Mesodermal cell (in vitro differentiated cells): ENCODE measurements around the gene CYB561D1.
"Not testable (repeated sequence)": the region's sequence is repeated elsewhere in the genome, so short reads cannot be mapped to it uniquely, and the experiment has no call there.

Experiments
- H3K27ac ChIP-seq: 2 replicates; pipeline ENCODE4 v1.7.0; 2013; ENCODE audit warnings: mild to moderate bottlenecking, low read depth, low read length, moderate library complexity; ENCODE audit not compliant: severe bottlenecking
- H3K36me3 ChIP-seq: 2 replicates; pipeline ENCODE4 v1.7.1; 2013; ENCODE audit warnings: mild to moderate bottlenecking, low read length, moderate library complexity; ENCODE audit not compliant: control insufficient read depth, insufficient read depth
- H3K4me1 ChIP-seq: one replicate; pipeline ENCODE4 v1.7.1; 2013; ENCODE audit warnings: mild to moderate bottlenecking, low read length; ENCODE audit not compliant: insufficient read depth, control insufficient read depth, poor library complexity, severe bottlenecking
- H3K4me3 ChIP-seq: 2 replicates; pipeline ENCODE4 v1.7.0; 2013; ENCODE audit warnings: low read length, control low read depth, mild to moderate bottlenecking; ENCODE audit not compliant: insufficient read depth, poor library complexity, severe bottlenecking; ENCODE audit errors: extremely low read depth
- H3K9me3 ChIP-seq: 2 replicates; pipeline ENCODE4 v1.7.1; 2013; ENCODE audit warnings: mild to moderate bottlenecking, low read length, moderate library complexity; ENCODE audit not compliant: control insufficient read depth
- WGBS, 2 experiments: methylation state at CpG; one replicate each; pipeline ENCODE4 v1.1.5; 2013; ENCODE audit warnings: missing lambda C conversion rate in 2 of 2; ENCODE audit not compliant: insufficient coverage in 2 of 2; 5-methylcytosine and 5-hydroxymethylcytosine counted together

The CYB561D1 gene

DNA sequence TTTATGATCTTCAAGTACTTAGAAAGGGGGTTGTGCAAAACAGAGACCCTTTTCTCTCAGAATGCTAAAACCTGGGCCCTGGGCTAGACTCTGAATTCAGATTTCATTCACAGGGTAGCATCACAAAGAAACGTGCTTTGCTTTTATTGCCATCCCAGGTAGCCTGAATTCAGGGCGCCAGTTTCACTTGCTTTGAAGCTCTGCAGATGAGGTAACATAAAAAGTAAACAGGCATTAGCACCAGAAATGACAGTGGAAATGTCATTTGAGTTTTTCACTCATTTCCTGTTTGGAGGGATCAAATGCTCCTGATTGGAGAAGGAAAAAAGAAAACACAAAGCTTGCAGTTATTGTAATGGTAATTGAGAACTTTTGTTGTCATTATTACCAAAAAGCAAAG lies 25.0 kb upstream of the CYB561D1 start:
- H3K36me3 ChIP-seq, result no peaks in the 10 kb centered on the region
- H3K9me3 ChIP-seq, result no peaks in the 10 kb centered on the region
- WGBS, 2 experiments, result 11 to 44% methylated on average over 2 of the region's 2 CpGs
- H3K4me1 ChIP-seq, result no peaks in the 10 kb centered on the region
- no peak overlapping the region for H3K27ac ChIP-seq
- no peak overlapping the region for H3K4me3 ChIP-seq

DNA sequence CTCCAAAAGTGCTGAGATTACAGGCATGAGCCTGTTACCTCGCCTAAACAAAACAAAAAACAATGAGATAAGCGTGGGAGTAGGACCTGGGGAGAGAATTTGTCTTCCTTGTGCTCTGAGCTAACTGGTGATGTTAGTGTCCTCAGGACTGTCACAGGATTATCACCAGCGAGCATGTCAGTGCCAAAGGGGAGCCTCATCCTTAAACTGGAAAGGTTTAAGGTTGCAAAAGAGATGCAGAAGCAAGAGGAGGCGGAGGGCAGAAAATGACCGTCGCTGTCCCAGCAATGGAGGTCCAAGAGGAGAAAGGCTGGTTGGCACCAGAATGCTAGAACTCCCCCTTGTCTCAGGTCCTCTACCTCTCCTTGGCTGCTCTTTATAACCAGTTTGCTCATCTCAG lies 23.6 kb upstream of the CYB561D1 start:
- Histone ChIP-seq H3K36me3 (no peaks in the 10 kb centered on the region), H3K4me3 (no peak overlapping the region), H3K27ac (no peak overlapping the region), H3K4me1 (no peaks in the 10 kb centered on the region), H3K9me3 (no peaks in the 10 kb centered on the region)
- 79 to 82% methylated on average over 4 to 5 of the region's 6 CpGs for WGBS, 2 experiments

DNA sequence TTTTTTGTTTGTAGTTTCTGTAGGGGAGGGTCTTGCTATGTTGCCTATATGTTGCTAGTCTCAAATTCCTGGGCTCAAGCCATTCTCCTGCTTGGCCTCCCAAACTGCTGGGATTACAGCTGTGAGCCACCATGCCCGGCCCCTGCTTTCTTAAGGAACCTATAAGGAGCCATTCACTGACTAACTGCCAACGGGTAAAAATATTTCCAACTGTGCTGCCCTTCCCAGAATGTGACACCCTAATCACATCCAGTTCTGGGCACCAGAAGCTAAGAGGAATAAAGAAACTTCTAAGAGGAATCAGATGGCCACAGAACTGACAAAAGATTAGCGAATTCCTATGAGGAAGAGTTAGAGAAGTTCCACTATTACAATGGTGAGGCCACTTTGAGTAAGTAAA lies 21.1 kb upstream of the CYB561D1 start:
- Histone ChIP-seq H3K4me1 (no peaks in the 10 kb centered on the region), H3K9me3 (no peaks in the 10 kb centered on the region), H3K36me3 (no peaks in the 10 kb centered on the region), H3K4me3 (no peak overlapping the region), H3K27ac (no peak overlapping the region)
- WGBS, 2 experiments, result 57 to 64% methylated on average over 1 to 2 of the region's 3 CpGs

DNA sequence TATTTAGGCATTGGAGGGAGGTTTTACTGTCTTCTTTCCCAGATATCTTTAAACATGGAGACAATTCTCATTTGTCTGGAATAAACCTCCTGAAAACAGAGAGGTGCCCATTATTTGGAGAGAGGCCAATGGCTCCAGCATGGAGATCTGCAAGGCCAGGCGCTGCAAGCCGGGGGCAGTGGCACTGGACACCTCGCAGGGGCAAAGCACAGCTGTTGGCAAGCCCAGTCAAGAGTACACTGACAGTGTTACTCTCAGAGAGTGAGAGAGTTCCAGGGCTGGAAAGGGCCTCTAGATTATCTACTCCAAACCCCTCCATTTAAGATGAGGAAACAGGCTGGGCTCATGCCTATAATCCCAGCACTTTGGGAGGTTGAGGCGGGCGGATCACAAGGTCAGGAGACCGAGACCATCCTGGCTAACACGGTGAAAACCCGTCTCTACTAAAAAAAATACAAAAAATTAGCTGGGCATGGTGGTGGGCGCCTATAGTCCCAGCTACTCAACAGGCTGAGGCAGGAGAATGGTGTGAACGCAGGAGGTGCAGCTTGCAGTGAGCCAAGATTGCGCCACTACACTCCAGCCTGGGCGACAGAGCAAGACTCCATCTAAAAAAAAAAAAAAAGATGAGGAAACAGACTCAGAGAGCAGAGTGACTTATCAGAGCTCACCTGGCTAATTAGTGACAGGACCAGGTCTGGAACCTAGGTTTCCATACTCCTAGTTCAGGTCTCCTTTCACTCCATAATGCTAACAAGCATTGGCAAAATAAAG lies 20.4 kb upstream of the CYB561D1 start:
- H3K4me3 ChIP-seq, H3K27ac ChIP-seq, H3K9me3 ChIP-seq, H3K4me1 ChIP-seq, H3K36me3 ChIP-seq: not testable (repeated sequence)
- 92 to 93% methylated on average over 7 to 8 of the region's 12 CpGs for WGBS, 2 experiments

DNA sequence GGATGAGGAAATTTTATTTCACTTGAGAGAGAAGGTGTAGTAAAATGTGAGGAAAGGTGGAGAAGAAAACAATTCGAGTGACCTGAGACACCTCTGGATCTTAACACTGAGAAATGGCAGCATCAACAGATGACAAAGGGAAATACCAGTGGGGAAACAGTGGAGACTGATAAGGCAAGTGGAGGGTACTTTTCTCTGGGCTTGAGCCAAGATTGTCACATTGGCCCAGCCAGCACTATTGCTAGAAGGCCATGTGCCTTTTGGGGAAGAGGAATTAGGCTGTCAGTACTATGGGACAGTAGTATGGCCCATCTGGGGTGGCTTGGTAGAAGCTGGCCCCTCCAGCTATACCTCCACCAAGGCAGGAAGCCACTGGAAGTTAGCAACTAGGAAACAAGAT lies 19.2 kb upstream of the CYB561D1 start:
- Histone ChIP-seq H3K9me3 (no peaks in the 10 kb centered on the region), H3K36me3 (no peaks in the 10 kb centered on the region), H3K4me3 (no peak overlapping the region), H3K27ac (no peak overlapping the region), H3K4me1 (no peaks in the 10 kb centered on the region)
- 85 to 91% methylated on average over 1 of the region's 1 CpG for WGBS, 2 experiments

DNA sequence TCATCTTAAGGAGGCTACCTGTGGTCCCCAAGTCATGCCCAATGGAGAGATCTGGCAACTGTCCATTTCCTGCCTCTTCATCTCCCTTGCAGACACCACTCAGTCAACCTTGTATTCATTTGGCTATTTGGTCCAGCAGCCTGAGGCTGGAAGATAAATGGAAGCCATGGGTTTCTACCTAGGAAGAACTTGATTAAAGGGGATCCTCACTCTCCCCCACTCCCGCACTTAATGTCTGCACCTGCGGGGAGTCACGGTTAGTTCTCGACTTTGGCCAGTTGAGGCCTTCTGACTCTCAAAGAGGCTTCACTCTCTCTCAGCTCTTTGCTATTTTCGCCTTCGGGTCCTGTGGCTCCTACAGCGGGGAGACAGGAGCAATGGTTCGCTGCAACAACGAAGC lies 18.6 kb upstream of the CYB561D1 start:
- Histone ChIP-seq H3K9me3 (no peaks in the 10 kb centered on the region), H3K4me1 (no peaks in the 10 kb centered on the region), H3K4me3 (no peak overlapping the region), H3K27ac (no peak overlapping the region), H3K36me3 (no peaks in the 10 kb centered on the region)
- WGBS, 2 experiments, result 81 to 85% methylated on average over 9 of the region's 9 CpGs

DNA sequence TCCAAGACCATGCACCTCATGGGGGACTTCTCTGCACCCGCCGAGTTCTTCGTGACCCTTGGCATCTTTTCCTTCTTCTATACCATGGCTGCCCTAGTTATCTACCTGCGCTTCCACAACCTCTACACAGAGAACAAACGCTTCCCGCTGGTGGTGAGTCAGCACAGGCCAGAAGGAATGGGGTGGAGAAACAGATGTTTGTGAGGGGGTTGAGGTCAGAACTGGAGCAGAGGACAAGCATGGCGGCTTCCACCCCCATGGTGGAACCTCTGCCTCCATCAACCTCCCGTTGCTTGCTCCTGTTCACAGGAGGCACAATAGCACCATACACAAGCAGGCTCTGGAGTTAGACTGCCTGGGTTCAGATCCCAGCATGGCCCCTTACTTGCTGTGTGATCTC lies 17.1 kb upstream of the CYB561D1 start:
- Histone ChIP-seq H3K4me3 (no peak overlapping the region), H3K36me3 (no peaks in the 10 kb centered on the region), H3K27ac (no peak overlapping the region), H3K9me3 (no peaks in the 10 kb centered on the region), H3K4me1 (no peaks in the 10 kb centered on the region)
- 65 to 88% methylated on average over 1 to 2 of the region's 8 CpGs for WGBS, 2 experiments

DNA sequence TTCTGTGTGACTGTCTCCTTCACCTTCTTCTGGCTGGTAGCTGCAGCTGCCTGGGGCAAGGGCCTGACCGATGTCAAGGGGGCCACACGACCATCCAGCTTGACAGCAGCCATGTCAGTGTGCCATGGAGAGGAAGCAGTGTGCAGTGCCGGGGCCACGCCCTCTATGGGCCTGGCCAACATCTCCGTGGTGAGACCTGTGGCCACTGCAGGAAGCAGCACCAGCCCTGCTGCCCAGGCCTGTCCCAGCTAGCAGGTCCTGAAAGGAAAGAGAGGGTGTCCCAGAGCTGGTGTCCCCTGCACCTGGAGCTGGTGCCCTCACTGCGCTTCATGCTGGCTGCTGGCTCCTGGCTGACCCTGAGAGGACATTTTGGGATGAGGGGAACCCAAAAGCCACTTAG lies 16.1 kb upstream of the CYB561D1 start:
- Histone ChIP-seq H3K4me1 (no peaks in the 10 kb centered on the region), H3K36me3 (no peaks in the 10 kb centered on the region), H3K27ac (no peak overlapping the region), H3K4me3 (no peak overlapping the region), H3K9me3 (no peaks in the 10 kb centered on the region)
- 75 to 84% methylated on average over 5 to 6 of the region's 6 CpGs for WGBS, 2 experiments

DNA sequence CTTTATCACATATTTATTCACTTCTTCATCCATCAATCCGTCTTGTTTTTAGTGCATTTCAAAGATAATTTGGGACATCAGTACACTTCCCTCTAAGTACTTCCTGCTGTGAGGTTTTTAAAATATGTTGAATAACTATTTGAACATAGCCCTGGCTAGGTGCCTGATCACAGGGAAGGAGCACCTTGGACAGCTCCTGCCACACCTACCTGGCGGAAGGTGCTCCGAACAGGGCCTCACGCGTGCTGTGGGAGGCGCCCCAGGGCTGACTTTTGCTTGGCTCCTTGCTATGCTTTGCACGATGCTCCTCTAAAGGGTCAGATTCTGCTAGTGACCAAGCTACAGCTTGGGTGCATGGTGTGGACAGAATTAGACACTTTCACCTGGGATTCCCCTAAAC lies 15.1 kb upstream of the CYB561D1 start:
- Histone ChIP-seq H3K36me3 (no peaks in the 10 kb centered on the region), H3K27ac (no peak overlapping the region), H3K9me3 (no peaks in the 10 kb centered on the region), H3K4me1 (no peaks in the 10 kb centered on the region), H3K4me3 (no peak overlapping the region)
- WGBS, 2 experiments, result 43 to 48% methylated on average over 5 to 6 of the region's 7 CpGs

DNA sequence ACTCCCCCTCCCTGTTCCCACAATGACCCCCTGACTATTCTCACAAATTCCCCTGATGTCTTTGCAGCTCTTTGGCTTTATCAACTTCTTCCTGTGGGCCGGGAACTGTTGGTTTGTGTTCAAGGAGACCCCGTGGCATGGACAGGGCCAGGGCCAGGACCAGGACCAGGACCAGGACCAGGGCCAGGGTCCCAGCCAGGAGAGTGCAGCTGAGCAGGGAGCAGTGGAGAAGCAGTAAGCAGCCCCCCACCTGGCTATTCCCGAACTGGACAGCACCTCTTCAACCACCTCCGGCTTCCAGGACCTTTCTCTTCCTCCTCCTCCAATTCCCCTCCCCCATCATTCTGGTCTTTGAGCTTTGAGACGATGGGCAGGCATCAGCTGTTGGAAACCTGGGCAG lies 14.6 kb upstream of the CYB561D1 start:
- WGBS, 2 experiments, result 78 to 89% methylated on average over 5 of the region's 5 CpGs
- Histone ChIP-seq H3K27ac (no peak overlapping the region), H3K4me1 (no peaks in the 10 kb centered on the region), H3K36me3 (no peaks in the 10 kb centered on the region), H3K9me3 (no peaks in the 10 kb centered on the region), H3K4me3 (no peak overlapping the region)

DNA sequence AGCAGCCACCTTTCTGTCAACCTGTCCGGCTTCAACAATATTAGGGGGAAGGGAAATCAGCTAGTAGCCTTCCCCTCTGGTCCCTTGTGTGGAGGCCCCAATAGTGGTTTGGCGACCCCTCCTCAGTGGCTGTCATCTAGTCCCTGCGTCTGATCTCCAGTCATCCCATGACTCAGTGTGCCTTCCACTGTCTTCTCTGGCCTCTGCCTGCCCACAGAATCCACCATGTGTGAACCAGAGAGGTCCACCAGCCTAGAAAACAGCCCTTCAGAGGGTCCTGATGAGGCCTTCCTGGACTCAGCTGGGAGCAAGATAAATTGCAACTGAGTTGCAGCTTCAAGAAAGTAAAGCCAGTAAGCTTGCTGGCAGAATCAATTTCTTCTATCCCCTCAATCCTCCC lies 14.0 kb upstream of the CYB561D1 start:
- WGBS, 2 experiments, result 82 to 93% methylated on average over 3 of the region's 3 CpGs
- no peaks in the 10 kb centered on the region for H3K36me3 ChIP-seq
- no peak overlapping the region for H3K27ac ChIP-seq
- H3K9me3 ChIP-seq, result no peaks in the 10 kb centered on the region
- H3K4me3 ChIP-seq, result no peak overlapping the region
- H3K4me1 ChIP-seq, result peaks cover 4% of the 10 kb centered on the region
